Activated CD8-positive, alpha-beta memory T cell treated with anti-CD3 and anti-CD28 coated beads, Interleukin-2, amount 50 U/mL, for 48 hours (primary cell): ENCODE measurements around the gene CUL5.
"Not testable (repeated sequence)": the region's sequence is repeated elsewhere in the genome, so short reads cannot be mapped to it uniquely, and the experiment has no call there.

ENCODE experiments used
- DNase-seq: peaks from one replicate; pipeline ENCODE4 v3.0.0-alpha.2; 2020

Gene CUL5

GRCh38 chr11:108025387-108026080 lies 16.8 kb downstream of the CUL5 start:
- no peak for DNase-seq

- no peak for DNase-seq
These were observed 18.4 kb downstream of the CUL5 start for GRCh38 chr11:108027057-108027456.

GRCh38 chr11:108028822-108029441 lies 20.2 kb downstream of the CUL5 start:
- not testable (repeated sequence) for DNase-seq

- DNase-seq: not testable (repeated sequence)
These were observed 22.9 kb downstream of the CUL5 start for GRCh38 chr11:108031604-108032003.

GRCh38 chr11:108032800-108033199 lies 24.1 kb downstream of the CUL5 start:
- DNase-seq: no peak

- DNase-seq: no peak
These were observed 25.3 kb downstream of the CUL5 start for GRCh38 chr11:108034034-108034433.

- no peak for DNase-seq
These were observed 26.3 kb downstream of the CUL5 start for GRCh38 chr11:108034952-108035351.

GRCh38 chr11:108035690-108036089 lies 27.0 kb downstream of the CUL5 start:
- DNase-seq: no peak

GRCh38 chr11:108037211-108037610 lies 28.5 kb downstream of the CUL5 start:
- DNase-seq: no peak

GRCh38 chr11:108037636-108038035 lies 28.9 kb downstream of the CUL5 start:
- DNase-seq: no peak

GRCh38 chr11:108048269-108048668 lies 39.6 kb downstream of the CUL5 start:
- no peak for DNase-seq

- DNase-seq: no peak
These were observed 53.6 kb downstream of the CUL5 start for GRCh38 chr11:108062336-108062735.

GRCh38 chr11:108063410-108063809 lies 54.7 kb downstream of the CUL5 start:
- no peak for DNase-seq

GRCh38 chr11:108069947-108070346 lies 61.2 kb downstream of the CUL5 start:
- DNase-seq: no peak

GRCh38 chr11:108084811-108085210 lies 76.1 kb downstream of the CUL5 start:
- DNase-seq: no peak

GRCh38 chr11:108085672-108086071 lies 77.0 kb downstream of the CUL5 start:
- no peak for DNase-seq

GRCh38 chr11:108092134-108092533 lies 83.4 kb downstream of the CUL5 start:
- DNase-seq: no peak

- no peak for DNase-seq
These were observed 84.6 kb downstream of the CUL5 start for GRCh38 chr11:108093128-108093904.

- no peak for DNase-seq
These were observed 88.5 kb downstream of the CUL5 start for GRCh38 chr11:108097179-108097578.

- DNase-seq: no peak
These were observed 92.5 kb downstream of the CUL5 start for GRCh38 chr11:108101090-108101775.

- DNase-seq: no peak
These were observed 102.4 kb downstream of the CUL5 start for GRCh38 chr11:108111126-108111525.

- no peak for DNase-seq
These were observed 103.4 kb downstream of the CUL5 start for GRCh38 chr11:108112057-108112456.

GRCh38 chr11:108115500-108116140 lies 106.9 kb downstream of the CUL5 start:
- DNase-seq: no peak
